ENCODE results near the gene BICRAL.

GRCh38 chr6:42813906-42814444 is 32.1 kb downstream of the BICRAL start:
- TF ChIP-seq EZH2 (IDR thresholded peaks at IDR 0.05; ENCODE audit: borderline replicate concordance, low read depth, low read length, poor library complexity, severe bottlenecking), result no peak
- TF ChIP-seq, protein P1, sequence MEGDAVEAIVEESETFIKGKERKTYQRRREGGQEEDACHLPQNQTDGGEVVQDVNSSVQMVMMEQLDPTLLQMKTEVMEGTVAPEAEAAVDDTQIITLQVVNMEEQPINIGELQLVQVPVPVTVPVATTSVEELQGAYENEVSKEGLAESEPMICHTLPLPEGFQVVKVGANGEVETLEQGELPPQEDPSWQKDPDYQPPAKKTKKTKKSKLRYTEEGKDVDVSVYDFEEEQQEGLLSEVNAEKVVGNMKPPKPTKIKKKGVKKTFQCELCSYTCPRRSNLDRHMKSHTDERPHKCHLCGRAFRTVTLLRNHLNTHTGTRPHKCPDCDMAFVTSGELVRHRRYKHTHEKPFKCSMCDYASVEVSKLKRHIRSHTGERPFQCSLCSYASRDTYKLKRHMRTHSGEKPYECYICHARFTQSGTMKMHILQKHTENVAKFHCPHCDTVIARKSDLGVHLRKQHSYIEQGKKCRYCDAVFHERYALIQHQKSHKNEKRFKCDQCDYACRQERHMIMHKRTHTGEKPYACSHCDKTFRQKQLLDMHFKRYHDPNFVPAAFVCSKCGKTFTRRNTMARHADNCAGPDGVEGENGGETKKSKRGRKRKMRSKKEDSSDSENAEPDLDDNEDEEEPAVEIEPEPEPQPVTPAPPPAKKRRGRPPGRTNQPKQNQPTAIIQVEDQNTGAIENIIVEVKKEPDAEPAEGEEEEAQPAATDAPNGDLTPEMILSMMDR (conservative IDR thresholded peaks at IDR 0.05; ENCODE audit: low read depth, low read length), result no peak

Measured in A673 (cell line).